GM12878 (cell line): Measurements from ENCODE around the gene CD1D. TPM values are rescaled to one million over a fixed set of nuclear protein-coding genes. Genes with fewer than 3 reads are reported as not detected.
A peak's percentile ranks its signal among the peaks of the same experiment; 100 is the strongest.
"Not testable (repeated sequence)": the region's sequence is repeated elsewhere in the genome, so short reads cannot be mapped to it uniquely, and the experiment has no call there.

ENCODE experiments used
- ATAC-seq: fragments of 200-7000 bp; cut with Tn5 transposase; 3 replicates; pipeline ENCODE4 v1.9.1; 2020; ENCODE audit warnings: mild to moderate bottlenecking, moderate library complexity
- BruUV-seq: library from RNA; stranded (reverse); fragments of 400-500 nt; replicated peaks from 2 replicates; lab custom pipeline; 2021; lab: Mats Ljungman, UMichigan
- CTCF ChIA-PET: fragments of 300-600 bp; sonication (Branson Sonifier 250); formaldehyde crosslinking; extraction: SDS; loops from one replicate; lab custom pipeline; 2021; ENCODE audit warnings: inconsistent platforms; lab: Yijun Ruan, JAX
- POLR2A ChIA-PET: fragments of 350-600 bp; formaldehyde crosslinking; extraction: SDS; loops from one replicate; lab custom pipeline; 2021; ENCODE audit warnings: inconsistent platforms; lab: Charles Lee
- RAD21 ChIA-PET: fragments of 300-600 bp; sonication (Branson Sonifier 250); formaldehyde crosslinking; loops from one replicate; lab custom pipeline; 2023; ENCODE audit warnings: antibody characterized with exemption; ENCODE audit not compliant: unreplicated experiment; lab: Charles Lee
- SMC1A ChIA-PET: fragments of 300-600 bp; sonication (Branson Sonifier 250); formaldehyde crosslinking; loops from one replicate; lab custom pipeline; 2023; ENCODE audit not compliant: unreplicated experiment, uncharacterized antibody; lab: Charles Lee
- DNase-seq: peaks from one replicate; pipeline ENCODE4 v3.0.0-alpha.2; 2011; ENCODE audit warnings: low read depth, low spot score
- FAIRE-seq: peaks from 3 replicates; lab custom pipeline; 2011; peaks lifted over from hg19 to GRCh38; lab: Jason Lieb, UNC
- H2AFZ ChIP-seq: 2 replicates; pipeline ENCODE4 v1.6.0; 2011; ENCODE audit warnings: low read depth, low read length, control low read depth; ENCODE audit not compliant: control insufficient read depth
- H3K27ac ChIP-seq: 2 replicates; pipeline ENCODE4 v1.5.1; 2011; ENCODE audit warnings: control low read depth; ENCODE audit not compliant: control insufficient read depth, insufficient read depth
- H3K27me3 ChIP-seq, 2 experiments: replicated peaks in 1 of 2; 2 replicates each; pipeline versions ENCODE4 v1.6.0 to v1.6.1; 2011; ENCODE audit warnings: low read length in 1 of 2; ENCODE audit not compliant: control insufficient read depth in 2 of 2, insufficient read depth in 2 of 2
- H3K36me3 ChIP-seq, 2 experiments: 2 replicates each; pipeline ENCODE4 v1.5.1; 2011; ENCODE audit warnings: low read length in 1 of 2; ENCODE audit not compliant: control insufficient read depth in 2 of 2, insufficient read depth in 2 of 2
- H3K4me1 ChIP-seq: 2 replicates; pipeline ENCODE4 v1.6.1; 2011; ENCODE audit warnings: mild to moderate bottlenecking, low read length, moderate library complexity, mixed read lengths; ENCODE audit not compliant: control insufficient read depth, insufficient read depth
- H3K4me2 ChIP-seq: 2 replicates; pipeline ENCODE4 v1.6.0; 2011; ENCODE audit warnings: control low read depth; ENCODE audit not compliant: control insufficient read depth, insufficient read depth
- H3K4me3 ChIP-seq: fragments of 200-600 bp; sonication (generic); 2 replicates; pipeline ENCODE4 v1.5.1; 2016
- H3K79me2 ChIP-seq: 2 replicates; pipeline ENCODE4 v1.6.0; 2011; ENCODE audit warnings: low read length; ENCODE audit not compliant: control insufficient read depth, insufficient read depth
- H3K9ac ChIP-seq: 2 replicates; pipeline ENCODE4 v1.8.0; 2011; ENCODE audit warnings: low read length, control low read depth, mixed read lengths; ENCODE audit not compliant: control insufficient read depth, insufficient read depth
- H3K9me3 ChIP-seq: replicated peaks from 3 replicates; pipeline ENCODE4 v1.5.1; 2011; ENCODE audit warnings: mild to moderate bottlenecking, low read length; ENCODE audit not compliant: control insufficient read depth, insufficient read depth
- H4K20me1 ChIP-seq: 2 replicates; pipeline ENCODE4 v1.6.0; 2011; ENCODE audit not compliant: control insufficient read depth, insufficient read depth
- ATF7 ChIP-seq: fragments of 450-650 bp; IDR thresholded peaks from 2 replicates; pipeline ENCODE4 v1.6.1; 2016; ENCODE audit warnings: low read depth, mild to moderate bottlenecking
- BMI1 ChIP-seq: fragments of 450-650 bp; IDR thresholded peaks from 2 replicates; pipeline ENCODE4 v1.6.1; 2016; ENCODE audit warnings: mild to moderate bottlenecking, moderate library complexity, borderline replicate concordance
- ESRRA ChIP-seq: IDR thresholded peaks from 2 replicates; pipeline ENCODE4 v1.6.1; 2012; ENCODE audit warnings: mild to moderate bottlenecking, low read length, improper control_type of control experiment
- ETV6 ChIP-seq, 2 experiments: fragments of 450-650 bp in 1 of 2; IDR thresholded peaks in 1 of 2; conservative IDR thresholded peaks in 1 of 2; 2 replicates each; pipeline ENCODE4 v1.6.1; 2014; ENCODE audit warnings: antibody characterized with exemption in 1 of 2, borderline replicate concordance in 1 of 2, low read depth in 1 of 2, mild to moderate bottlenecking in 1 of 2, moderate library complexity in 1 of 2
- HDAC6 ChIP-seq: fragments of 200-600 bp; sonication (generic); IDR thresholded peaks from one replicate; pipeline ENCODE4 v1.8.0; 2017; ENCODE audit warnings: antibody characterized with exemption; ENCODE audit not compliant: unreplicated experiment
- NFXL1 ChIP-seq: fragments of 450-650 bp; IDR thresholded peaks from 2 replicates; pipeline ENCODE4 v1.6.1; 2017; ENCODE audit warnings: antibody characterized with exemption, mild to moderate bottlenecking, borderline replicate concordance
- PRDM15 ChIP-seq: fragments of 450-650 bp; formaldehyde crosslinking; IDR thresholded peaks from 2 replicates; pipeline ENCODE4 v1.4.0; 2020; ENCODE audit warnings: mild to moderate bottlenecking, moderate library complexity
- SKIL ChIP-seq: fragments of 450-650 bp; IDR thresholded peaks from 2 replicates; pipeline ENCODE4 v1.6.1; 2017; ENCODE audit warnings: mild to moderate bottlenecking, low read depth, inconsistent platforms; ENCODE audit not compliant: poor library complexity, severe bottlenecking
- WRNIP1 ChIP-seq: IDR thresholded peaks from 2 replicates; pipeline ENCODE4 v1.6.1; 2011; ENCODE audit warnings: low read depth, low read length, improper control_type of control experiment, borderline replicate concordance
- ZNF274 ChIP-seq: IDR thresholded peaks from one replicate; pipeline ENCODE4 v1.8.0; 2011; ENCODE audit not compliant: insufficient read length, insufficient read depth
- WGBS: methylation state at CpG from one replicate; pipeline ENCODE4 v1.1.6; 2016; ENCODE audit warnings: low lambda C conversion rate; ENCODE audit not compliant: insufficient replicate concordance, insufficient coverage; ENCODE audit errors: missing lambda C conversion rate; 5-methylcytosine and 5-hydroxymethylcytosine counted together
- in situ Hi-C: fragments of 300-500 bp; cut with MboI; formaldehyde crosslinking; loops from 9 replicates; pipeline ENCODE4 v1.14.3; 2018; ENCODE audit warnings: mixed read lengths
- intact Hi-C: fragments of 100-400 bp; cut with micrococcal nuclease; formaldehyde crosslinking; loops from one replicate; pipeline ENCODE4 v1.14.2; 2022; ENCODE audit not compliant: unreplicated experiment
- polyA plus RNA-seq, 11 experiments: library from polyadenylated mRNA; depleted of rRNA in 4 of 11; unstranded in 6 of 11; stranded (reverse) in 5 of 11; fragments of >200 nt; fragmentation: Nextera tagmentation in 4 of 11; fragmentation: Illumina TruSeq in 1 of 11; extraction: Ambion mirVana in 4 of 11; extraction: Trizol in 1 of 11; gene quantifications; 1 replicate in 1 of 11; 2 replicates in 10 of 11; pipeline versions ENCODE4 v1.2.1 to v1.2.3, GENCODE V29; 2011 to 2016; ENCODE audit warnings: inconsistent platforms in 2 of 11, missing spikeins in 2 of 11, low read depth in 1 of 11
- total RNA-seq, 4 experiments: library from RNA; depleted of rRNA in 3 of 4; stranded (reverse); fragments of >200 nt in 3 of 4; fragmentation: Illumina TruSeq in 1 of 4; extraction: Trizol in 1 of 4; gene quantifications; 2 replicates each; pipeline versions ENCODE4 v1.2.1 to v1.2.3, GENCODE V29; 2013 to 2021

CD1D gene
- total and polyA plus RNA-seq, 10 of the 15 experiments (the other 5 are each of a cell fraction or from before 2014, with no cell fraction given): 0.21 to 1.4 (median 0.73) TPM; not detected in 2

- DNase-seq, intact Hi-C loops, H2AFZ ChIP-seq, BruUV-seq, ATAC-seq, H3K4me2 ChIP-seq, H4K20me1 ChIP-seq, in situ Hi-C loops, H3K4me3 ChIP-seq, RAD21 ChIA-PET, FAIRE-seq, H3K27me3 ChIP-seq, POLR2A ChIA-PET, H3K36me3 ChIP-seq, H3K79me2 ChIP-seq, H3K9me3 ChIP-seq, H3K9ac ChIP-seq, H3K27ac ChIP-seq: not testable (repeated sequence)
- peaks cover 22% of the 10 kb centered on the region for H3K4me1 ChIP-seq
- peak; percentile 44; the same call in 1 of the 2 replicates for TF ChIP-seq ATF7
- SMC1A ChIA-PET: interaction anchor here (1.2 kb wide), 1 partner anchor 156 kb away, joined by 4 read pairs; the partner anchor contains the start of gene CD1B
- WGBS: 64% methylated on average over 5 of the region's 5 CpGs
- CTCF ChIA-PET: interaction anchor here (0.7 to 0.8 kb wide), 2 partner anchors 12 to 794 kb away, joined by 4 read pairs; no protein-coding TSS in a partner anchor
Measured at GRCh38 chr1:158175915-158176314, 4.8 kb upstream of the CD1D start.

- WGBS: 47% methylated on average over 5 of the region's 5 CpGs
- H2AFZ ChIP-seq: no peak overlapping the region
- peak overlapping the region; percentile 13; the same call in 1 of the 2 replicates for H3K4me2 ChIP-seq
- H3K27ac ChIP-seq: no peak overlapping the region
- no peaks in the 10 kb centered on the region for H3K36me3 ChIP-seq
- SMC1A ChIA-PET: interaction anchor here (0.5 kb wide), 1 partner anchor 1136 kb away, joined by 3 read pairs; no protein-coding TSS in a partner anchor
- intact Hi-C loops (no loop called here), in situ Hi-C loops (no loop called here)
- peaks cover 27% of the 10 kb centered on the region for H3K4me1 ChIP-seq
- H3K4me3 ChIP-seq: no peak overlapping the region
- peaks cover under 1 to 7% of the 10 kb centered on the region in 2 experiments for H3K27me3 ChIP-seq
- H3K9ac ChIP-seq: no peak overlapping the region
- RAD21 ChIA-PET: no interaction called here
- POLR2A ChIA-PET: no interaction called here
- no peaks in the 10 kb centered on the region for H4K20me1 ChIP-seq
- H3K79me2 ChIP-seq: no peaks in the 10 kb centered on the region
- H3K9me3 ChIP-seq: no peaks in the 10 kb centered on the region; the same call in none of the 3 replicates
- ATAC-seq (no peak; the same call in 2 of the 3 replicates), FAIRE-seq (no peak), DNase-seq (no peak)
- CTCF ChIA-PET: interaction anchor here (0.8 kb wide), 1 partner anchor 13 kb away, joined by 4 read pairs; no protein-coding TSS in a partner anchor
- BruUV-seq: no TSS peak
- TF ChIP-seq ZNF274 (no peak), WRNIP1 (no peak), BMI1 (no peak), ESRRA (no peak), PRDM15 (CRISPR knock-in tag) (no peak), NFXL1 (no peak), SKIL (no peak), HDAC6 (no peak), ETV6 (conservative IDR thresholded peaks at IDR 0.05 in 1 of 2, IDR thresholded peaks at IDR 0.05 in 1 of 2; ENCODE audit: borderline replicate concordance in 1 of 2, low read depth in 1 of 2) (peak in 1 of 2 experiments; percentile 80; a peak in 2 of 4 replicates)
Measured at GRCh38 chr1:158176399-158176798, 4.3 kb upstream of the CD1D start.
